ENCODE measurements around the gene MELTF. TPM values are rescaled to one million over a fixed set of nuclear protein-coding genes. Genes with fewer than 3 reads are reported as not detected.

The MELTF gene
- total RNA-seq, 1 experiment from 2014 or later: 18.7 TPM

- ChIA-PET CTCF (interaction anchor here (0.6 kb wide), 2 partner anchors 68 to 536 kb away, joined by 4 to 6 read pairs; no protein-coding TSS in a partner anchor), POLR2A (no interaction called here)
- in situ Hi-C loops (cut with HindIII; ENCODE audit: low pct_unique_long_range_greater_than_20kb, low sequenced_read_pairs): no loop called here
- Histone ChIP-seq H3K27me3 (ENCODE audit: control insufficient read depth, insufficient read depth, low read length) (peaks cover 3% of the 10 kb centered on the region; the same call in 1 of the 2 replicates), H3K4me3 (ENCODE audit: low read depth in 2 of 2, low read length in 2 of 2) (no peak overlapping the region), H3K27ac (ENCODE audit: low read length) (no peak overlapping the region), H3K9me3 (ENCODE audit: control insufficient read depth, insufficient read depth, low read depth, low read length) (peaks cover 5% of the 10 kb centered on the region; the same call in 1 of the 2 replicates), H3K36me3 (ENCODE audit: control insufficient read depth, insufficient read depth, low read length) (no peaks in the 10 kb centered on the region), H3K4me1 (ENCODE audit: control insufficient read depth, insufficient read depth, low read length) (peaks cover 10% of the 10 kb centered on the region; the same call in 1 of the 2 replicates)
- intact Hi-C loops (cut with micrococcal nuclease; ENCODE audit: unreplicated experiment): no loop called here
- DNase-seq (ENCODE audit: low read depth, low spot score): no peak
- TF ChIP-seq POLR2AphosphoS5 (IDR thresholded peaks at IDR 0.05; ENCODE audit: low read depth, low read length): no peak
- TF ChIP-seq CTCF (IDR thresholded peaks at IDR 0.05): no peak
- TF ChIP-seq, protein P1, sequence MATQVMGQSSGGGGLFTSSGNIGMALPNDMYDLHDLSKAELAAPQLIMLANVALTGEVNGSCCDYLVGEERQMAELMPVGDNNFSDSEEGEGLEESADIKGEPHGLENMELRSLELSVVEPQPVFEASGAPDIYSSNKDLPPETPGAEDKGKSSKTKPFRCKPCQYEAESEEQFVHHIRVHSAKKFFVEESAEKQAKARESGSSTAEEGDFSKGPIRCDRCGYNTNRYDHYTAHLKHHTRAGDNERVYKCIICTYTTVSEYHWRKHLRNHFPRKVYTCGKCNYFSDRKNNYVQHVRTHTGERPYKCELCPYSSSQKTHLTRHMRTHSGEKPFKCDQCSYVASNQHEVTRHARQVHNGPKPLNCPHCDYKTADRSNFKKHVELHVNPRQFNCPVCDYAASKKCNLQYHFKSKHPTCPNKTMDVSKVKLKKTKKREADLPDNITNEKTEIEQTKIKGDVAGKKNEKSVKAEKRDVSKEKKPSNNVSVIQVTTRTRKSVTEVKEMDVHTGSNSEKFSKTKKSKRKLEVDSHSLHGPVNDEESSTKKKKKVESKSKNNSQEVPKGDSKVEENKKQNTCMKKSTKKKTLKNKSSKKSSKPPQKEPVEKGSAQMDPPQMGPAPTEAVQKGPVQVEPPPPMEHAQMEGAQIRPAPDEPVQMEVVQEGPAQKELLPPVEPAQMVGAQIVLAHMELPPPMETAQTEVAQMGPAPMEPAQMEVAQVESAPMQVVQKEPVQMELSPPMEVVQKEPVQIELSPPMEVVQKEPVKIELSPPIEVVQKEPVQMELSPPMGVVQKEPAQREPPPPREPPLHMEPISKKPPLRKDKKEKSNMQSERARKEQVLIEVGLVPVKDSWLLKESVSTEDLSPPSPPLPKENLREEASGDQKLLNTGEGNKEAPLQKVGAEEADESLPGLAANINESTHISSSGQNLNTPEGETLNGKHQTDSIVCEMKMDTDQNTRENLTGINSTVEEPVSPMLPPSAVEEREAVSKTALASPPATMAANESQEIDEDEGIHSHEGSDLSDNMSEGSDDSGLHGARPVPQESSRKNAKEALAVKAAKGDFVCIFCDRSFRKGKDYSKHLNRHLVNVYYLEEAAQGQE (IDR thresholded peaks at IDR 0.05; ENCODE audit: insufficient read depth in 1 of 2, low read depth in 2 of 2, low read length in 1 of 2): no peak
- no TSS peak for BruUV-seq (replicated peaks)
- ATAC-seq: no peak
These were observed 43.4 kb downstream of the MELTF start for GRCh38 chr3:196985954-196986885.

DNA sequence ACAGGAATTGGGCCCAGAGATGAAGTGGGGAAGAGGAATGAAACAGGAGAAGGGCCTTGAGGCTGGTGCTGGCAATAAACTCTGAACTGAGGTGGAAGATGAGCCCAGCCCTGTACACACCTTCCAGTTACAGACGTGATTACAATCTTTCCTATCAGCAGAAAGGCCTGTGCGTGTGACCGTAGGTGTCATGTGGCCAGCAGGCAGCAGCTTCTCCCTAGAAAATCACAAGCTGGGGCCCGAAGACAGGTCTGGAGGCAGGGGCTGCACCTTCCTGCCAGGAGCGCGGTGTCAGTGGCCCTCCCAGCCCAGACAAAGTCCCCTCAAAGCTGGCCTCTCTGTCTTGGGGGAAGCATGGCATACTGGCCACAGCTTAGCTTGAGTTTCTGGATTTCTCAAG is 44.3 kb downstream of the MELTF start:
- Histone ChIP-seq H3K4me1 (ENCODE audit: control insufficient read depth, insufficient read depth, low read length) (peaks cover 9% of the 10 kb centered on the region; the same call in 1 of the 2 replicates), H3K4me3 (ENCODE audit: low read depth in 2 of 2, low read length in 2 of 2) (no peak overlapping the region), H3K27ac (ENCODE audit: low read length) (no peak overlapping the region), H3K9me3 (ENCODE audit: control insufficient read depth, insufficient read depth, low read depth, low read length) (peaks cover 5% of the 10 kb centered on the region; the same call in 1 of the 2 replicates), H3K36me3 (ENCODE audit: control insufficient read depth, insufficient read depth, low read length) (no peaks in the 10 kb centered on the region), H3K27me3 (ENCODE audit: control insufficient read depth, insufficient read depth, low read length) (peaks cover 3% of the 10 kb centered on the region; the same call in 1 of the 2 replicates)
- POLR2A ChIA-PET: no interaction called here
- CTCF ChIA-PET: no interaction called here
- intact Hi-C loops (cut with micrococcal nuclease; ENCODE audit: unreplicated experiment) (no loop called here), in situ Hi-C loops (cut with HindIII; ENCODE audit: low pct_unique_long_range_greater_than_20kb, low sequenced_read_pairs) (no loop called here)
- TF ChIP-seq POLR2AphosphoS5 (IDR thresholded peaks at IDR 0.05; ENCODE audit: low read depth, low read length): no peak
- TF ChIP-seq TCF7L2 (IDR thresholded peaks at IDR 0.05; ENCODE audit: low read depth, low read length): no peak
- no peak for TF ChIP-seq CTCF (IDR thresholded peaks at IDR 0.05)
- TF ChIP-seq, protein P1 (IDR thresholded peaks at IDR 0.05; ENCODE audit: insufficient read depth in 1 of 2, low read depth in 2 of 2, low read length in 1 of 2): no peak
- no peak for TF ChIP-seq SIN3A (IDR thresholded peaks at IDR 0.05; ENCODE audit: borderline replicate concordance, insufficient read depth, low read depth, low read length)
- ATAC-seq: no peak
- no TSS peak for BruUV-seq (replicated peaks)
- DNase-seq (ENCODE audit: low read depth, low spot score): no peak

All from Panc1 (cell line).